ENCODE measurements around the gene NOP53.
"Not testable (repeated sequence)": the region's sequence is repeated elsewhere in the genome, so short reads cannot be mapped to it uniquely, and the experiment has no call there.

- TF ChIP-seq CTCF (IDR thresholded peaks at IDR 0.05; ENCODE audit: borderline replicate concordance, extremely low read depth, low read length, poor library complexity, severe bottlenecking); EZH2 (IDR thresholded peaks at IDR 0.05; ENCODE audit: borderline replicate concordance, low read depth, low read length, severe bottlenecking): not testable (repeated sequence)
Measured at GRCh38 chr19:47746129-47746528, 783 bp downstream of the NOP53 start.
